ENCODE data around the gene ANKMY1.

ANKMY1 gene

GRCh38 chr2:240557808-240558207 lies at the start of gene ANKMY1:
TSS of gene ANKMY1 (minus strand) at chr2:240557988. CDS start at chr2:240557335, 653 bp downstream.
- DNase-seq, result no peak

GRCh38 chr2:240605867-240606743 lies 48.3 kb upstream of the ANKMY1 start:
- DNase-seq, result no peak

- DNase-seq, result no peak
Observed at GRCh38 chr2:240604939-240605716, 47.3 kb upstream of the ANKMY1 start.

GRCh38 chr2:240604291-240604938 lies 46.6 kb upstream of the ANKMY1 start:
- DNase-seq, result no peak

- DNase-seq, result no peak
Observed at GRCh38 chr2:240603846-240604245, 46.1 kb upstream of the ANKMY1 start.

GRCh38 chr2:240603081-240603835 lies 45.5 kb upstream of the ANKMY1 start:
- no peak for DNase-seq

- DNase-seq, result no peak
Observed at GRCh38 chr2:240602266-240603050, 44.7 kb upstream of the ANKMY1 start.

GRCh38 chr2:240601831-240602160 lies 44.0 kb upstream of the ANKMY1 start:
- DNase-seq, result no peak

GRCh38 chr2:240601061-240601830 lies 43.5 kb upstream of the ANKMY1 start:
- no peak for DNase-seq

- no peak for DNase-seq
Observed at GRCh38 chr2:240600451-240600961, 42.7 kb upstream of the ANKMY1 start.

- no peak for DNase-seq
Observed at GRCh38 chr2:240599141-240599583, 41.4 kb upstream of the ANKMY1 start.

- no peak for DNase-seq
Observed at GRCh38 chr2:240598311-240598911, 40.6 kb upstream of the ANKMY1 start.

GRCh38 chr2:240597419-240598181 lies 39.8 kb upstream of the ANKMY1 start:
- DNase-seq, result no peak

GRCh38 chr2:240597054-240597418 lies 39.2 kb upstream of the ANKMY1 start:
- no peak for DNase-seq

GRCh38 chr2:240596491-240596931 lies 38.7 kb upstream of the ANKMY1 start:
- DNase-seq, result no peak

GRCh38 chr2:240596080-240596460 lies 38.3 kb upstream of the ANKMY1 start:
- no peak for DNase-seq

GRCh38 chr2:240595381-240596079 lies 37.7 kb upstream of the ANKMY1 start:
- no peak for DNase-seq

- no peak for DNase-seq
Observed at GRCh38 chr2:240594511-240595380, 37.0 kb upstream of the ANKMY1 start.

All from DMS79 (cell line).